ENCODE results near the gene CPED1. TPM values are rescaled to one million over a fixed set of nuclear protein-coding genes. Genes with fewer than 3 reads are reported as not detected.
"Not testable (repeated sequence)": the region's sequence is repeated elsewhere in the genome, so short reads cannot be mapped to it uniquely, and the experiment has no call there.

CPED1 gene
- total RNA-seq, 2 donors from 2014 or later, result 77.4 to 126 TPM

DNA sequence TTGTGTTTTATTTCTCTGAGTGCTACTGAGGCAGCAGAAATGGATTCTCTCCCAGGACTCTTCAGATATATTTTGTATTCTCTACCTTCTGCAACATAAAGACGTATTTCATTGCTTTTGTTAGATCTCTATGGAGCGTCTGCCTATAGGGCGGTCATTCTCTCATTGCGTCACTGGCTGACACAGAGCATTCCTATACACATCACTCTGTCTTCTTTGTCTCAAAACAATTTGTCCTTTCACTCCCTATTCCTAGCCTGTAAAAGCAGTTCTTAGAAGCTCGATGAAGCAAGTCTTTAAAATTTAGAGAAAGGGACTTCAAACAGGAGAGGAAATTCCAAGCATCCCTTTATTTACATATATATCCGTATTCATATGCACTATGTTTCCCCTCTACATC, 120.6 kb downstream of the CPED1 start:
- H3K4me1 ChIP-seq (ENCODE audit: control insufficient read depth in 1 of 2, low read depth in 2 of 2), result no peaks in the 10 kb centered on the region
- H3K9me3 ChIP-seq, result no peaks in the 10 kb centered on the region
- H3K36me3 ChIP-seq, result no peaks in the 10 kb centered on the region
- no peak overlapping the region for H3K4me3 ChIP-seq
- no peak for DNase-seq (ENCODE audit: low spot score)
- ATAC-seq (ENCODE audit: insufficient number of reproducible peaks, low FRiP score, low read depth), result no peak
- no peak overlapping the region for H3K27ac ChIP-seq
- TF ChIP-seq, protein P1, sequence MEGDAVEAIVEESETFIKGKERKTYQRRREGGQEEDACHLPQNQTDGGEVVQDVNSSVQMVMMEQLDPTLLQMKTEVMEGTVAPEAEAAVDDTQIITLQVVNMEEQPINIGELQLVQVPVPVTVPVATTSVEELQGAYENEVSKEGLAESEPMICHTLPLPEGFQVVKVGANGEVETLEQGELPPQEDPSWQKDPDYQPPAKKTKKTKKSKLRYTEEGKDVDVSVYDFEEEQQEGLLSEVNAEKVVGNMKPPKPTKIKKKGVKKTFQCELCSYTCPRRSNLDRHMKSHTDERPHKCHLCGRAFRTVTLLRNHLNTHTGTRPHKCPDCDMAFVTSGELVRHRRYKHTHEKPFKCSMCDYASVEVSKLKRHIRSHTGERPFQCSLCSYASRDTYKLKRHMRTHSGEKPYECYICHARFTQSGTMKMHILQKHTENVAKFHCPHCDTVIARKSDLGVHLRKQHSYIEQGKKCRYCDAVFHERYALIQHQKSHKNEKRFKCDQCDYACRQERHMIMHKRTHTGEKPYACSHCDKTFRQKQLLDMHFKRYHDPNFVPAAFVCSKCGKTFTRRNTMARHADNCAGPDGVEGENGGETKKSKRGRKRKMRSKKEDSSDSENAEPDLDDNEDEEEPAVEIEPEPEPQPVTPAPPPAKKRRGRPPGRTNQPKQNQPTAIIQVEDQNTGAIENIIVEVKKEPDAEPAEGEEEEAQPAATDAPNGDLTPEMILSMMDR (IDR thresholded peaks at IDR 0.05), result no peak
- H3K27me3 ChIP-seq (replicated peaks; ENCODE audit: insufficient read depth), result no peaks in the 10 kb centered on the region

- Histone ChIP-seq H3K27me3 (replicated peaks; ENCODE audit: insufficient read depth) (no peaks in the 10 kb centered on the region), H3K27ac (no peak overlapping the region), H3K36me3 (no peaks in the 10 kb centered on the region), H3K4me1 (ENCODE audit: control insufficient read depth in 1 of 2, low read depth in 2 of 2) (no peaks in the 10 kb centered on the region), H3K4me3 (no peak overlapping the region), H3K9me3 (no peaks in the 10 kb centered on the region)
- ATAC-seq (ENCODE audit: insufficient number of reproducible peaks, low FRiP score, low read depth), result no peak
- TF ChIP-seq, protein P1 (IDR thresholded peaks at IDR 0.05), result no peak
- DNase-seq (ENCODE audit: low spot score), result no peak
Measured at GRCh38 chr7:121113288-121113687, 124.8 kb downstream of the CPED1 start.

GRCh38 chr7:121116396-121116795, 127.9 kb downstream of the CPED1 start:
- DNase-seq (ENCODE audit: low spot score), result no peak
- no peak overlapping the region for H3K4me3 ChIP-seq
- no peak overlapping the region for H3K27ac ChIP-seq
- no peaks in the 10 kb centered on the region for H3K27me3 ChIP-seq (replicated peaks; ENCODE audit: insufficient read depth)
- H3K4me1 ChIP-seq (ENCODE audit: control insufficient read depth in 1 of 2, low read depth in 2 of 2), result no peaks in the 10 kb centered on the region
- no peaks in the 10 kb centered on the region for H3K9me3 ChIP-seq
- H3K36me3 ChIP-seq, result no peaks in the 10 kb centered on the region
- TF ChIP-seq, protein P1 (IDR thresholded peaks at IDR 0.05), result no peak
- no peak for ATAC-seq (ENCODE audit: insufficient number of reproducible peaks, low FRiP score, low read depth)

GRCh38 chr7:121119047-121119446, 130.5 kb downstream of the CPED1 start:
- no peaks in the 10 kb centered on the region for H3K9me3 ChIP-seq
- no peaks in the 10 kb centered on the region for H3K4me1 ChIP-seq (ENCODE audit: control insufficient read depth in 1 of 2, low read depth in 2 of 2)
- H3K27ac ChIP-seq, result no peak overlapping the region
- H3K27me3 ChIP-seq (replicated peaks; ENCODE audit: insufficient read depth), result no peaks in the 10 kb centered on the region
- no peaks in the 10 kb centered on the region for H3K36me3 ChIP-seq
- ATAC-seq (ENCODE audit: insufficient number of reproducible peaks, low FRiP score, low read depth) (no peak), DNase-seq (ENCODE audit: low spot score) (no peak)
- TF ChIP-seq, protein P1 (IDR thresholded peaks at IDR 0.05), result no peak
- H3K4me3 ChIP-seq, result no peak overlapping the region

- Histone ChIP-seq H3K27me3 (replicated peaks; ENCODE audit: insufficient read depth) (no peaks in the 10 kb centered on the region), H3K27ac (no peak overlapping the region), H3K9me3 (no peaks in the 10 kb centered on the region), H3K4me3 (no peak overlapping the region), H3K4me1 (ENCODE audit: control insufficient read depth in 1 of 2, low read depth in 2 of 2) (no peaks in the 10 kb centered on the region), H3K36me3 (peaks cover 3% of the 10 kb centered on the region)
- DNase-seq (ENCODE audit: low spot score) (no peak), ATAC-seq (ENCODE audit: insufficient number of reproducible peaks, low FRiP score, low read depth) (no peak)
- TF ChIP-seq, protein P1 (IDR thresholded peaks at IDR 0.05), result no peak
Measured at GRCh38 chr7:121123032-121123431, 134.5 kb downstream of the CPED1 start.

GRCh38 chr7:121125454-121125853, 136.9 kb downstream of the CPED1 start:
- not testable (repeated sequence) for DNase-seq (ENCODE audit: low spot score); H3K4me3 ChIP-seq; H3K27me3 ChIP-seq (replicated peaks; ENCODE audit: insufficient read depth); H3K9me3 ChIP-seq; ATAC-seq (ENCODE audit: insufficient number of reproducible peaks, low FRiP score, low read depth); H3K4me1 ChIP-seq (ENCODE audit: control insufficient read depth in 1 of 2, low read depth in 2 of 2); H3K27ac ChIP-seq; H3K36me3 ChIP-seq
